ENCODE results near the gene RAB11FIP4. TPM values are rescaled to one million over a fixed set of nuclear protein-coding genes. Genes with fewer than 3 reads are reported as not detected.
A peak's percentile ranks its signal among the peaks of the same experiment; 100 is the strongest.

Gene RAB11FIP4
- total RNA-seq, 4 donors from 2014 or later = 28.9 to 46.8 (median 35.7) TPM

DNA sequence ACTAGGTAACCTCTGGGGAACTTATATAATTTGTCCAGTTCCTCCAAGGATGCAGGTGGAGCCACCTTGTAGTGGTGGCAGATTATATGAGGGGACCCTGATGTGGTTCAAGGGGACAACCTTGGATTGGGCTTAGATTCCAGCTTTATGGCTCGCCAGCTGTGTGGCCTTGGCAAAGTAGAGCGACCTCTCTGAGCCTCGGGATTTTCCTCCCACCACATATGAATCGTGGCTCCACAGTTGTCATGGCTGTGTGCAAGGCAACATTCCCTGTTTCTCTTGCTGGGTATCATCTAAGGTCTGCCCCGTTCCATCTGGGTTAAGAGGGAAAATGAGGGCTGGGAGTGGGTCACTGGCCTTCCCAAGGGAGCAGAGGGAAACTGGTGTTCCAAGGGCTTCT lies 104.6 kb downstream of the RAB11FIP4 start:
- no peak for DNase-seq (ENCODE audit: low spot score in 2 of 2)
- H3K4me1 ChIP-seq = peaks cover 61% of the 10 kb centered on the region
- no peaks in the 10 kb centered on the region for H3K9me3 ChIP-seq
- TF ChIP-seq, protein P1, sequence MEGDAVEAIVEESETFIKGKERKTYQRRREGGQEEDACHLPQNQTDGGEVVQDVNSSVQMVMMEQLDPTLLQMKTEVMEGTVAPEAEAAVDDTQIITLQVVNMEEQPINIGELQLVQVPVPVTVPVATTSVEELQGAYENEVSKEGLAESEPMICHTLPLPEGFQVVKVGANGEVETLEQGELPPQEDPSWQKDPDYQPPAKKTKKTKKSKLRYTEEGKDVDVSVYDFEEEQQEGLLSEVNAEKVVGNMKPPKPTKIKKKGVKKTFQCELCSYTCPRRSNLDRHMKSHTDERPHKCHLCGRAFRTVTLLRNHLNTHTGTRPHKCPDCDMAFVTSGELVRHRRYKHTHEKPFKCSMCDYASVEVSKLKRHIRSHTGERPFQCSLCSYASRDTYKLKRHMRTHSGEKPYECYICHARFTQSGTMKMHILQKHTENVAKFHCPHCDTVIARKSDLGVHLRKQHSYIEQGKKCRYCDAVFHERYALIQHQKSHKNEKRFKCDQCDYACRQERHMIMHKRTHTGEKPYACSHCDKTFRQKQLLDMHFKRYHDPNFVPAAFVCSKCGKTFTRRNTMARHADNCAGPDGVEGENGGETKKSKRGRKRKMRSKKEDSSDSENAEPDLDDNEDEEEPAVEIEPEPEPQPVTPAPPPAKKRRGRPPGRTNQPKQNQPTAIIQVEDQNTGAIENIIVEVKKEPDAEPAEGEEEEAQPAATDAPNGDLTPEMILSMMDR (IDR thresholded peaks at IDR 0.05) = no peak
- TF ChIP-seq POLR2AphosphoS5 (IDR thresholded peaks at IDR 0.05) = no peak
- TF ChIP-seq EP300 (IDR thresholded peaks at IDR 0.05) = no peak
- no peak for TF ChIP-seq POLR2A (IDR thresholded peaks at IDR 0.05)
- 86% methylated on average over 5 of the region's 5 CpGs for WGBS
- H3K4me3 ChIP-seq = no peak overlapping the region
- H3K27me3 ChIP-seq = peaks cover 3% of the 10 kb centered on the region
- no peaks in the 10 kb centered on the region for H3K36me3 ChIP-seq
- no peak overlapping the region for H3K27ac ChIP-seq

DNA sequence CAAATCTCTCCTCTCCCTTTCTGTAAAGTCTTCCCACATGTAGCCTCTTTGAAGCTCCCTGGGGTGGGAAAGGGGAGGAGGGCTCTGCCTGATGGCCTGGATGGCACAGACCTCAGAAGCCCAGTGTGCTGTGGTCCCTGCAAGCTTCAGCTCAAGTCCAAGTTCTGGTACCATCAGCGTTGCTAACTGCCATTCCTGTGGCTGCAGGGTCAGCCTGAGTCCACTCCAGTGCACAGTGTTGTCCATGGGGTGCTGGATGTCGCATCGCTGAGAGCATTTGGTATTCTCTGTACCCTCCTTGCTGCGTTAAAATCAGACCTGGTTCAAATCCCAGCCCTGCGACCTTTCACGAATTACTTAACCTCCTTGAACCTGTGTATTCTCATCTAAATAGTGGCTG lies 105.1 kb downstream of the RAB11FIP4 start:
- peaks cover 3% of the 10 kb centered on the region for H3K27me3 ChIP-seq
- no peak for DNase-seq (ENCODE audit: low spot score in 2 of 2)
- TF ChIP-seq EP300 (IDR thresholded peaks at IDR 0.05) (no peak), POLR2A (IDR thresholded peaks at IDR 0.05) (no peak), POLR2AphosphoS5 (IDR thresholded peaks at IDR 0.05) (no peak)
- TF ChIP-seq, protein P1 (IDR thresholded peaks at IDR 0.05) = no peak
- WGBS = 71% methylated on average over 6 of the region's 6 CpGs
- H3K27ac ChIP-seq = no peak overlapping the region
- no peaks in the 10 kb centered on the region for H3K36me3 ChIP-seq
- H3K9me3 ChIP-seq = no peaks in the 10 kb centered on the region
- peaks cover 56% of the 10 kb centered on the region for H3K4me1 ChIP-seq
- no peak overlapping the region for H3K4me3 ChIP-seq

GRCh38 chr17:31497431-31497830 lies 106.0 kb downstream of the RAB11FIP4 start:
- Histone ChIP-seq H3K36me3 (no peaks in the 10 kb centered on the region), H3K4me1 (peaks cover 48% of the 10 kb centered on the region), H3K27ac (no peak overlapping the region), H3K27me3 (peaks cover 3% of the 10 kb centered on the region), H3K4me3 (no peak overlapping the region), H3K9me3 (no peaks in the 10 kb centered on the region)
- no peak for DNase-seq (ENCODE audit: low spot score in 2 of 2)
- TF ChIP-seq POLR2AphosphoS5 (IDR thresholded peaks at IDR 0.05) (no peak), EP300 (IDR thresholded peaks at IDR 0.05) (no peak), POLR2A (IDR thresholded peaks at IDR 0.05) (no peak)
- TF ChIP-seq, protein P1 (IDR thresholded peaks at IDR 0.05) = no peak
- WGBS = 86% methylated on average over 6 of the region's 6 CpGs

GRCh38 chr17:31497994-31498826 lies 106.7 kb downstream of the RAB11FIP4 start:
- Histone ChIP-seq H3K4me1 (peaks cover 40% of the 10 kb centered on the region), H3K27ac (no peak overlapping the region), H3K36me3 (no peaks in the 10 kb centered on the region), H3K9me3 (no peaks in the 10 kb centered on the region), H3K27me3 (peaks cover 3% of the 10 kb centered on the region), H3K4me3 (no peak overlapping the region)
- DNase-seq (ENCODE audit: low spot score in 2 of 2) = no peak
- WGBS = 90% methylated on average over 8 of the region's 10 CpGs
- no peak for TF ChIP-seq EP300 (IDR thresholded peaks at IDR 0.05)
- TF ChIP-seq, protein P1 (IDR thresholded peaks at IDR 0.05) = no peak
- TF ChIP-seq POLR2AphosphoS5 (IDR thresholded peaks at IDR 0.05) = no peak
- no peak for TF ChIP-seq POLR2A (IDR thresholded peaks at IDR 0.05)

DNA sequence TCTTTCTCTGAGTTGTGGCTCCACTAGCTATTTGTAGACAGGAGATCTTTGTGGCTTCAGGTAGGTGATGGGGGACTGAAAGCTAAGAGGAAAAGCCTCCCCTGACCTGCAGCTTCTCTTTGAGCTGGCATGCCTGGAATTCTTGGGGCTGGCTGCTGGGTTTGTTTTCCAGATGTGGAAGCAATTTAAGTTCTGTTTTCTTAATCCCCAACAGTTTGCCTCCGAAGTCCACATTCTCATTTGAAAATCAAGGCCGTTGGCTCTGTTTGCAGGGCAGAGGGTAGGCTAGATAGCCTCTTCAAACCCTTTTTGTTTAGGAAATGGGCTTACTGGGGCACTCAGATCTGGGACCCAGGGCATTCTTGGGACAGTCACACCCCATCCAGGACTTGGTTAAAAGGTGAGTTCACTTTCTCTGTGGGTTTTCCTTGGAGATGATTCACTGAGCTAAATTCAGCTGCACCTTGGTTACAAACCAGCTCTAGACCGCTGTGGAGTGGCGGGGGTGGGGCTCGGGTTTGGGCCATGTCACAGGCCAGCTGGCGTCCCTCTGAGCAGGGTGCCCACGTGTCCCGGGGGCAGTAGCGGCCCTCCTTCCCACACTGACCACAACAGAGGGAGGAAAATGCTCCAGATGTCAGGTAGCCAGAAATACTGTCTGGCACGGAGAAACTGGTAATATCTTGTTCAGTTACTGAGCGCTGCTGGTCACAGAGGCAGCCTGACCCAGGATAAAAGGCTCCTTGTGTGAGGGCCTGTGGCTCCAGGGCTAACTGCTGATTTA lies 108.5 kb downstream of the RAB11FIP4 start:
- TF ChIP-seq, protein P1 (IDR thresholded peaks at IDR 0.05) = no peak
- TF ChIP-seq POLR2A (IDR thresholded peaks at IDR 0.05) (no peak), POLR2AphosphoS5 (IDR thresholded peaks at IDR 0.05) (no peak), EP300 (IDR thresholded peaks at IDR 0.05) (no peak)
- no peaks in the 10 kb centered on the region for H3K36me3 ChIP-seq
- 26% methylated on average over 8 of the region's 11 CpGs for WGBS
- H3K27me3 ChIP-seq = peaks cover 3% of the 10 kb centered on the region
- peaks cover 23% of the 10 kb centered on the region for H3K4me1 ChIP-seq
- peak overlapping the region; percentile 9 for H3K27ac ChIP-seq
- no peaks in the 10 kb centered on the region for H3K9me3 ChIP-seq
- no peak for DNase-seq (ENCODE audit: low spot score in 2 of 2)
- no peak overlapping the region for H3K4me3 ChIP-seq

Measured in suprapubic skin (tissue), 4 donors.